ENCODE measurements around the gene GPC3. TPM values are rescaled to one million over a fixed set of nuclear protein-coding genes. Genes with fewer than 3 reads are reported as not detected.

The GPC3 gene
- total RNA-seq, 1 donor from 2014 or later, result 0.26 TPM

- Histone ChIP-seq H3K36me3 (ENCODE audit: control insufficient read depth, insufficient read depth, low read length) (no peaks in the 10 kb centered on the region), H3K4me3 (ENCODE audit: low read depth, low read length) (no peak overlapping the region), H3K27me3 (ENCODE audit: control insufficient read depth, insufficient read depth, low read length) (no peaks in the 10 kb centered on the region)
- DNase-seq (ENCODE audit: low read depth), result no peak
- no peak for TF ChIP-seq CTCF (IDR thresholded peaks at IDR 0.05; ENCODE audit: insufficient read depth, low read length, severe bottlenecking)
- FAIRE-seq, result no peak
These were observed 119.5 kb downstream of the GPC3 start for GRCh38 chrX:133865761-133866471.

- Histone ChIP-seq H3K27me3 (ENCODE audit: control insufficient read depth, insufficient read depth, low read length) (no peaks in the 10 kb centered on the region), H3K4me3 (ENCODE audit: low read depth, low read length) (no peak overlapping the region), H3K36me3 (ENCODE audit: control insufficient read depth, insufficient read depth, low read length) (no peaks in the 10 kb centered on the region)
- no peak for DNase-seq (ENCODE audit: low read depth)
- no peak for FAIRE-seq
- TF ChIP-seq CTCF (IDR thresholded peaks at IDR 0.05; ENCODE audit: insufficient read depth, low read length, severe bottlenecking), result no peak
These were observed 121.2 kb downstream of the GPC3 start for GRCh38 chrX:133864236-133864635.

- H3K36me3 ChIP-seq (ENCODE audit: control insufficient read depth, insufficient read depth, low read length), result no peaks in the 10 kb centered on the region
- no peaks in the 10 kb centered on the region for H3K27me3 ChIP-seq (ENCODE audit: control insufficient read depth, insufficient read depth, low read length)
- TF ChIP-seq CTCF (IDR thresholded peaks at IDR 0.05; ENCODE audit: insufficient read depth, low read length, severe bottlenecking), result no peak
- peak; percentile 63 for DNase-seq (ENCODE audit: low read depth)
- no peak overlapping the region for H3K4me3 ChIP-seq (ENCODE audit: low read depth, low read length)
- no peak for FAIRE-seq
These were observed 125.5 kb downstream of the GPC3 start for GRCh38 chrX:133859860-133860259.

- Histone ChIP-seq H3K4me3 (ENCODE audit: low read depth, low read length) (no peak overlapping the region), H3K36me3 (ENCODE audit: control insufficient read depth, insufficient read depth, low read length) (no peaks in the 10 kb centered on the region), H3K27me3 (ENCODE audit: control insufficient read depth, insufficient read depth, low read length) (no peaks in the 10 kb centered on the region)
- DNase-seq (ENCODE audit: low read depth), result peak; percentile 75
- FAIRE-seq, result no peak
- TF ChIP-seq CTCF (IDR thresholded peaks at IDR 0.05; ENCODE audit: insufficient read depth, low read length, severe bottlenecking), result no peak
These were observed 126.1 kb downstream of the GPC3 start for GRCh38 chrX:133859336-133859735.

- TF ChIP-seq CTCF (IDR thresholded peaks at IDR 0.05; ENCODE audit: insufficient read depth, low read length, severe bottlenecking), result no peak
- no peak for FAIRE-seq
- no peak overlapping the region for H3K4me3 ChIP-seq (ENCODE audit: low read depth, low read length)
- H3K27me3 ChIP-seq (ENCODE audit: control insufficient read depth, insufficient read depth, low read length), result no peaks in the 10 kb centered on the region
- no peaks in the 10 kb centered on the region for H3K36me3 ChIP-seq (ENCODE audit: control insufficient read depth, insufficient read depth, low read length)
- no peak for DNase-seq (ENCODE audit: low read depth)
These were observed 127.6 kb downstream of the GPC3 start for GRCh38 chrX:133857640-133858269.

Measured in bronchial epithelial cell (primary cell).